GM20000 (cell line): Measurements from ENCODE around the gene ZNHIT1.

Experiments used
- DNase-seq: peaks from one replicate; pipeline ENCODE4 v3.0.0; 2012; ENCODE audit warnings: low spot score
- TF ChIP-seq, protein P1 (sequence below): IDR thresholded peaks from 2 replicates; pipeline ENCODE4 v1.5.1; 2012; ENCODE audit warnings: mild to moderate bottlenecking, control low read depth; ENCODE audit errors: extremely low read depth, missing control alignments

ZNHIT1 gene

DNA sequence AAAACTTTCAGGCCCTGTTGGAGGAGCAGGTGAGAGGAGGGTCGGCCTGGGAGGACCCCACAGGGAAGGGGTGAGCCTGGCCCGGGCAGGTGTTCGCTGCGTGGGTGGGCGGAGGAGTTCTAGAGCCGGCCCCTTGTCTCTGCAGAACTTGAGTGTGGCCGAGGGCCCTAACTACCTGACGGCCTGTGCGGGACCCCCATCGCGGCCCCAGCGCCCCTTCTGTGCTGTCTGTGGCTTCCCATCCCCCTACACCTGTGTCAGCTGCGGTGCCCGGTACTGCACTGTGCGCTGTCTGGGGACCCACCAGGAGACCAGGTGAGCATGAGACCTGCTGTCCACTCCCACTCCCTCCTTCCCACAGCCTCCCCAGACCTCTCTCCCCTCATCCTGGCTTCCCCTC lies 5.6 kb downstream of the ZNHIT1 start:
- TF ChIP-seq, protein P1, sequence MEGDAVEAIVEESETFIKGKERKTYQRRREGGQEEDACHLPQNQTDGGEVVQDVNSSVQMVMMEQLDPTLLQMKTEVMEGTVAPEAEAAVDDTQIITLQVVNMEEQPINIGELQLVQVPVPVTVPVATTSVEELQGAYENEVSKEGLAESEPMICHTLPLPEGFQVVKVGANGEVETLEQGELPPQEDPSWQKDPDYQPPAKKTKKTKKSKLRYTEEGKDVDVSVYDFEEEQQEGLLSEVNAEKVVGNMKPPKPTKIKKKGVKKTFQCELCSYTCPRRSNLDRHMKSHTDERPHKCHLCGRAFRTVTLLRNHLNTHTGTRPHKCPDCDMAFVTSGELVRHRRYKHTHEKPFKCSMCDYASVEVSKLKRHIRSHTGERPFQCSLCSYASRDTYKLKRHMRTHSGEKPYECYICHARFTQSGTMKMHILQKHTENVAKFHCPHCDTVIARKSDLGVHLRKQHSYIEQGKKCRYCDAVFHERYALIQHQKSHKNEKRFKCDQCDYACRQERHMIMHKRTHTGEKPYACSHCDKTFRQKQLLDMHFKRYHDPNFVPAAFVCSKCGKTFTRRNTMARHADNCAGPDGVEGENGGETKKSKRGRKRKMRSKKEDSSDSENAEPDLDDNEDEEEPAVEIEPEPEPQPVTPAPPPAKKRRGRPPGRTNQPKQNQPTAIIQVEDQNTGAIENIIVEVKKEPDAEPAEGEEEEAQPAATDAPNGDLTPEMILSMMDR = no peak
- DNase-seq = no peak

DNA sequence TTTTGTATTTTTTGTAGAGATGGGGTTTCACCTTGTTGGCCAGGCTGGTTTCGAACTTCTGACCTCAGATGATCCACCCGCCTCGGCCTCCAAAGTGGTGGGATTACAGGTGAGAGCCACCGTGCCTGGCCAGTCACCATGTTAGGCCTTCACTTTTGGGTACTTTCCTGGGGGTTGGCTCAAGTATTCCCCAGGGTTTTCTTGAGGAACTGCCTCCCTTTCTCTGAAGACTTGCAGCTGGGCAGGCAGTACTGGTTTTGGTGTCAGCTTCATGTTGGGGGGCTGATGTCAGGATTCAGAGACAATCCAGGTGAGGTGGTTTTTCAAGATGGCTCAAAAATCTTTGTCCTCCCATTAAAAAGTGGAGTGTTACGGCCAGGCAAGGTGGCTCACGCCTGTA lies 7.7 kb downstream of the ZNHIT1 start:
- no peak for DNase-seq
- TF ChIP-seq, protein P1 = no peak

DNA sequence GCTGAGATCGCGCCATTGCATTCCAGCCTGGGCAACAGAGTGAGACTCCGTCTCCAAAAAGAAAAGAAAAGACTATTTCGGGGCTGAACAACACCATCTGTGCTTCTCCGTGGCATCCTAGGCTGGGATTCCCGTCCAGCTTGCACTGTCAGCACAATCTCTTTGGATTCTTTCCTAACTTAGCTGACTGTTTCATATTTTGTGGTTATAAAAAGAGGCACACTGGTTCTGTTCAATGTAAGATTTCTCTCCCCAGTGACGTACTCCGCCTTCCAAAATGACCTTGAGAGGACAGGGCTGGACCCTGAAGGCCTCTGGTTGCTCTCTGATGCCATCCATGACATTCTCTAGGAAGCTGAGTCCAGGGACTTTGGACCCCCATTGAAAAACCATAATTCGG lies 8.8 kb downstream of the ZNHIT1 start:
- TF ChIP-seq, protein P1 = no peak
- DNase-seq = no peak

DNA sequence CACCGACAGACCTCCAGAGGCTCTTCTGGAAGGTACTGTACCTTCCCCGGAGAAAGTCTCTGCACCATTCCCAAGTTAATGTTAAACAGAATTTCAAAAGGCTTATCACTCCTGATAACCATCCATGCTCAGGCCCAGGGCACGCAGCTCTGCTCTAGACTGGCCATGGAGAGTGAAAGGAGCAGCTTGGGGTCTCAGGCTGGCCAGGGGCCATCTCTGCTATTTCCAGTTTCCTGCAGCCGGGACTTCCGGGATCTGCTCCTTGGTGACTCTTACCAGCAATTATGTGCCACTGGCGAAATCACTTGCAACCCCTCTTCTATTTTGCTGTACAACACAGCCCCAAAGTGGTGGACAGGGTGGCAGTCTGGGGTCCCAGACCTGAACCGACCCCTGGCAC lies 13.7 kb downstream of the ZNHIT1 start:
- TF ChIP-seq, protein P1 = no peak
- no peak for DNase-seq

DNA sequence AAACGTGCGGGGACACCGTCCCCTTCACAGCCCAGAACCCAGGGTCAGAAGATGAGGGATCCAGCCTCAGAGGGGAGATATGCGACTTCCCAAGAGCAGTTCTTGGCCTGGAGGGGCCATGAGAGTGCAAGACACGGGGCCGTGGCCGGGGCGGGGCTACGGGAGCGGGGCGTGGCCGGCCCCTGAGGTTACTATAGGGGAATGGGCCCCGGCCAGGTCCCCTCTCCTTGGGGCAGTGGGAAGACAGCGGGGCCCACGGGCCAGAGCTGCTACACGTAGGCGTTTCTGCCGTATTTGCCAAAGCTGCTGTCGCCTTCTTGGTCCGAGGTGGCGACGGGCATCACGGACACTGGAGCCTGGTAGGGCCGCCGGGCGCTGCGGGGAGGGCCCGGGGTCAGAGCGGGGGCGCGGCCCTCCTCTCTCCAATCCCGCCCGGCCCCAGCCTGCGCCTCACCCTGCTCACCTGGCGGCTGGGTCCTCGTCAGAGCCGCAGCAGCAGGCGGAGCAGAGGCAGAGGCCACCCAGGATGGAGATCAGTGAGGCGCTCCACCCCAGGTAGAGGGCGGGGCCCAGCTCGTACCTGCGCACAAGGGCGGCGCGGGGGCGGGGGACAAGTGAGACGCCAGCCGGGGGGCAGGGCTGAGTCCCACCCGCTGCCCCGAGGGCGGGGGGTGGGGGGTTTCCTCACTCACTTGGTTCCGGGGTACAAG lies 14.3 kb downstream of the ZNHIT1 start:
- TF ChIP-seq, protein P1 = no peak
- DNase-seq = no peak

DNA sequence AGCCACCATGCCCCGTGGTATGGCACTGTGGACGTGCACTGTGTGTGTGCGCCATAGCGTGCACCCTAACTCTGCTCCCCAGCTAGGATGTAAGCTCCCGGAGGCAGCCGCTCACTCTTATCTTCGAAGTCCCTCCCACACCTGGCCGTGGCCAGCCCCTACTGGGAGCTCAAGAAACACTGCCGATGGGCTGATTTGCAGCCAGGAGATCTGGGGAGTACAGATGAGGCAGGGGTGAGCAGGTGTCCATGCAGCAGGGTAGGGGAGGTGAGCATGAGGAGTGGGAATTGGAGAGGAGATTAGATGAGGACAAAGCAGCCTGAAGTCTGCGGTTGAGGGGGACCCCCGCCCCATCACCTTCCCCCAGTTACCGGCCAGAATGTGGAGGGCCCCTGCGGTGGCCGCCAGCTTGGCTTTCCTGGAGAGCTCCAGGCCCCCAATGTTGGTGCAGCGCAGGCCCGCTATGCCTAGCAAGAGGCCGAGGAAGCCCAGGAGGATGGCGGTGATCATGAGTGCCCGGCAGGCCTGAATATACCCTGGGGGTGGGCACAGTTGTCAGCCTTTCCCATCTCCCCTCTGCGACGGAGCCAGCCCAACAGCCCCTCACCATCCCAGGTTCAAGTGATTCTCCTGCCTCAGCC lies 16.1 kb downstream of the ZNHIT1 start:
- TF ChIP-seq, protein P1 = no peak
- DNase-seq = no peak

DNA sequence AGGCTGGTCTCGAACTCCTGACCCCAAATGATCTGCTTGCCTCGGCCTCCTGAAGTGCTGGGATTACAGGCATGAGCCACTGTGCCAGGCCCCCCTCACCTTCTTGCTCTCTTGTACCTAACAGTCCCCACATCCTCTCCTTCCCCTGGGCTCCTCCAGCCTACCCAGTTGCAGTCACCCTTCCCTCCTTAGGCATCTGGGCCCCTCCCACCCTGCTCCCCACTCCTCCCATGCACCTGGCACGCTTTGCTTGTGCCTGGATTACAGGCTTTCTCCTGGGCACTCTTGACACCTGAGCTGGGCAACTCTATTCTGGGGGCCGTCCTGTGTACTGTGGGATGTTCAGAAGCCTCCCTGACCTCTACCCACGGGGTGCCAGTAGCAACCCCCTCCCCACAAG lies 16.7 kb downstream of the ZNHIT1 start:
- TF ChIP-seq, protein P1 = no peak
- DNase-seq = no peak
